BJ (cell line): ENCODE data around the gene OR10R2. TPM values are rescaled to one million over a fixed set of nuclear protein-coding genes. Genes with fewer than 3 reads are reported as not detected.

Experiments used
- CTCF ChIA-PET: fragments of 350-600 bp; formaldehyde crosslinking; extraction: SDS; loops from one replicate; lab custom pipeline; 2021; ENCODE audit warnings: antibody characterized with exemption, inconsistent platforms; lab: Yijun Ruan, JAX
- POLR2A ChIA-PET: fragments of 300-600 bp; sonication (Branson Sonifier 250); formaldehyde crosslinking; extraction: SDS; loops from one replicate; lab custom pipeline; 2021; ENCODE audit warnings: antibody characterized with exemption; lab: Charles Lee
- DNase-seq: peaks from one replicate; pipeline ENCODE4 v3.0.0-alpha.2; 2011; ENCODE audit warnings: low read depth
- H3K27me3 ChIP-seq: 2 replicates; pipeline ENCODE4 v1.6.0; 2011; ENCODE audit warnings: low read length; ENCODE audit not compliant: control insufficient read depth, insufficient read depth
- H3K36me3 ChIP-seq: 2 replicates; pipeline ENCODE4 v1.5.1; 2011; ENCODE audit warnings: low read length; ENCODE audit not compliant: control insufficient read depth, insufficient read depth
- H3K4me3 ChIP-seq: 2 replicates; pipeline ENCODE4 v1.5.1; 2011; ENCODE audit warnings: low read depth, mild to moderate bottlenecking, control low read depth, low read length
- CTCF ChIP-seq: IDR thresholded peaks from 2 replicates; pipeline ENCODE4 v1.5.1; 2011; ENCODE audit warnings: low read depth, mild to moderate bottlenecking, control low read depth, inconsistent platforms, low read length, moderate library complexity; ENCODE audit not compliant: insufficient read depth
- polyA plus RNA-seq: library from polyadenylated mRNA; depleted of rRNA; stranded (reverse); fragments of >200 nt; gene quantifications from 2 replicates; pipeline ENCODE4 v1.2.3, GENCODE V29; 2011

OR10R2 gene
- polyA plus RNA-seq, 1 experiment, result not detected

DNA sequence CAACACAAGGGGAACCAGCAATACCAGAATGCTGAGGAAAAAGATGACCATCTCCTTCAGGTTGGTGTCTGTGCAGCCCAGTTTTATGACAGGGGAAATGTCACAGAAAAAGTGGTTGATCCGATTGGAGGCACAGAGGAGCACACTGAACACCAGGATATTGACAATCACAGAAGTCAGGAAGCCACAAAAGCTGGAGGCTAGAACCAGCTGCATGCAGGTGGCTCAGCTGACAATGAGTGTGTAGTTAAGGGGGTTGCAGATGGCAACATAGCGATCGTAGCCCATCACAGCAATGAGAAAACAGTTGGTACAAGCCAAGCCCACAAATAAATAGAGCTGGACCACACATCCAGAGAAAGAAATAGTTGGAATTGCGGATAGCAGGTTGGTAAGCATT is 26.6 kb upstream of the OR10R2 start:
- DNase-seq, result no peak
- ChIA-PET POLR2A (no interaction called here), CTCF (no interaction called here)
- no peaks in the 10 kb centered on the region for H3K36me3 ChIP-seq
- no peak for TF ChIP-seq CTCF
- no peaks in the 10 kb centered on the region for H3K27me3 ChIP-seq
- H3K4me3 ChIP-seq, result no peak overlapping the region

- ChIA-PET CTCF (no interaction called here), POLR2A (no interaction called here)
- TF ChIP-seq CTCF, result no peak
- H3K4me3 ChIP-seq, result no peak overlapping the region
- H3K27me3 ChIP-seq, result no peaks in the 10 kb centered on the region
- H3K36me3 ChIP-seq, result no peaks in the 10 kb centered on the region
- DNase-seq, result no peak
Observed at GRCh38 chr1:158454537-158454936, 17.5 kb upstream of the OR10R2 start.

DNA sequence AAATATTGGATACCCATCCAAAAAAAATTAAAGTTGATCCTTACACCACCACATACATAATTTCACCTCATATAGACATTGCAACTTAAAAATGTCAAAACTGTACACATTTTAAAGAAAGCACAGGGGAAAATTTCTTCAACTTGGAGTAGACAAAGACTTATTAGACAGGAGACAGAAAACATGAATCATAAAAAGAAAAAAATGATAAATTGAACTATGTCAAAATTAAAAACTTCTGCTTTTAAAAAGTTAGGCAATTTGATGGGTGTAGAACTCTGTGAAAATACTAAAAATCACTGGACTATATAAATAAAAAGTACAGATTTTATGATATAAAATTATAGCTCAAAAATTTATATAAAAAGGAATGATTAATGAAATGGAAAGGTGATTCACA is 14.8 kb upstream of the OR10R2 start:
- TF ChIP-seq CTCF, result no peak
- Histone ChIP-seq H3K27me3 (no peaks in the 10 kb centered on the region), H3K36me3 (no peaks in the 10 kb centered on the region), H3K4me3 (no peak overlapping the region)
- CTCF ChIA-PET, result no interaction called here
- DNase-seq, result no peak
- POLR2A ChIA-PET, result no interaction called here

- H3K27me3 ChIP-seq, result no peaks in the 10 kb centered on the region
- DNase-seq, result no peak
- ChIA-PET CTCF (no interaction called here), POLR2A (no interaction called here)
- no peaks in the 10 kb centered on the region for H3K36me3 ChIP-seq
- H3K4me3 ChIP-seq, result no peak overlapping the region
- TF ChIP-seq CTCF, result no peak
Observed at GRCh38 chr1:158458263-158458662, 13.8 kb upstream of the OR10R2 start.

DNA sequence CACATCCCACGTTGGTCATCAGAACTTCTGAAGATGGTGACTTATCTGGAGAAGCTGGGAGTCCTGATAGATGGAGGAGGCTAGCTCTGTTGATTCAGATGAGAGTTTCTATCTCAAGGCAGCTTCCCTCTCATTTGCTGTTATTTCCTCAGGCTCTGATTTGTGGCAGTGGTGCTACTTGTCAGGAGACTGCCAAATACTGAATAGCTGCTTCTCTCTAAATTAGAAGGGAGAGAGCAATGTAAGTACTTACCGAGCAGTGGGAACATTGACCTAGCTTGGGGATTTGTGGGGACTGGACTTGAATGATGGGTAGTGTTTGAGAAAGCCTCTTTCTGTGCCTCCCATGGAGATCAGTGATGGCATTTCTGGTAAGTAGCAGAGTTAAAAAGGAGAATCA is 10.5 kb upstream of the OR10R2 start, which contains the start of gene OR10K1:
Gene OR10K1 (plus strand): TSS at position 301 of the 400 bp plus-strand sequence. CDS start 3,728 bp downstream, outside the sequence.
- no peak for TF ChIP-seq CTCF
- DNase-seq, result no peak
- CTCF ChIA-PET, result no interaction called here
- Histone ChIP-seq H3K4me3 (no peak within 1 kb of the TSS), H3K27me3 (no peaks in the 10 kb centered on the region), H3K36me3 (no peaks in the 10 kb centered on the region)
- POLR2A ChIA-PET, result no interaction called here
